ENCODE results near the gene MISFA.

- TF ChIP-seq POLR2A (IDR thresholded peaks at IDR 0.05; ENCODE audit: extremely low read depth, insufficient read length), result no peak
- TF ChIP-seq MYC (IDR thresholded peaks at IDR 0.05; ENCODE audit: low read depth, low read length), result no peak
Observed at GRCh38 chr11:18612394-18612793, 12.8 kb downstream of the MISFA start.

All from NB4 (cell line).